UCSD-AML1 (cell line): Measurements from ENCODE around the gene NCS1.
"Not testable (repeated sequence)": the region's sequence is repeated elsewhere in the genome, so short reads cannot be mapped to it uniquely, and the experiment has no call there.

Source experiments
- DNase-seq: peaks from one replicate; lab custom pipeline; 2025; ENCODE audit not compliant: unreplicated experiment; lab: John Stamatoyannopoulos, UW

Gene NCS1

DNA sequence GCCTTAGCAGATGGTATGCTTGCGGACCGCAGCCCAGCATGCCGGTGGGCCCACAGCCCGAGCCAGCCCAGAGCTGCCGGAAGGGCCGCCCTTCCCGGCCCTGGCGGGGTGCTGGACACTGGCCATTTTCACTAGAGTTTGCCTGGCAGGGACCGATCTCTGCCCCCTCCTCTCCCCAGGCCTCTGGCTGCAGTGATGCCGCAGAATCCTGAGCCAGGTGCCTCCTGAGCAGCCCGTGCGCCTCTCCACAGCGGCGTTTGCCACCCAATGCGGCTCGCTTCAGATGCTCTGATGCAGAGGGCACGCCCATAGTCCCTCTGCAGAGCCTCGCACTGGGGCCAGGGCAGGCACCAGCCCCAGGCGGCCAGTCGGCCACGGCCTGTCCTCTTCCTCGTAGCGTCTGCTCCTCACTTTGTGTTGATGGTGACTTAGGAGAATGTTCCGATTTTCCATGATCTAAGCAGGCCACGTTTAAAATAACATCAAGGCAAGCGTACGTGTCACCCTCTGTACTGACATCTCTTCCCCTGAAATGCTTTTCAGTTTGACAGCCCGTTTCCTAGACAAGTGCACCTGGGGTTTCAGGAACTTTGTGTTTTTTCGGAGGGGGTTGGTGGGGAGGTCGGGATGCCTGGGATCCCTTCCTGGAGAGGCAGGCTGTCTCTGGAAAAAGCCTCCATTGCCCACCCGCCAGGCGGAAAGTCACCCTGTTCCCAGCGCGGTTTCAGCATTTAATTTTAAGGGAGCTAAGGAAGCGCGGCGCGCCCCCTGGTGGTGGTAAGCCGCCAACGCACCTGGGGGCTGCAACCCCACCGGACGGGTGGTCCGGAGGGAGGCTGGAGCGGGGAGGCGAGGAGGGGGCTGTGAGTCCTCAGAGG lies 63.6 kb downstream of the NCS1 start:
- DNase-seq, result peak; percentile 71

DNA sequence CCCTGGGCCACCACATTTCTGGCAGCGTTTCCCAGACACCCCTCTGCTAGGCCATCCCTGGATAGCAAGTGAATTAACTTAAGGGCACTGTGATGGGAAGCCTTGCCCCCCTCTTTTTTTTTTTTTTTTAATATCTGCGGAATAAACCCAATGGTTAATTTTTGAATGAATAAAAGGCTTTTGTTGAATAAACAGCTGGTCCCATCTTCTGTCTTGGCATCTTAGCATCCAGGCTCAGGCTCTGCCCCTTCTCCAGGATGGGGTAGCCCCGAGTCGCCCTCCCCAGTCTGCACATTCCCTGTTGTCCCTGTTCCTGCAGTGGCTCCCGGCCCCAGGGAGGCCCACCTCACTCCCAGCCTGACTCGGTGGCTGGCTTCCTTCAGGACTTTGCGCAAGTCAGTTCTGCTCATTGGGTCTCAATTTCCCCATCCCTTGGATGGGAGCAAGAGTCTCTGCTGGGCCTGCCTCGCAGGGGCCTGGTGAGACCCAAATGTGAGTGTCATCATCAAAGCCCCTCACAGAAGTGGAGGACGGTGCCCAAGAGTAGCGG lies 64.3 kb downstream of the NCS1 start:
- DNase-seq, result no peak

DNA sequence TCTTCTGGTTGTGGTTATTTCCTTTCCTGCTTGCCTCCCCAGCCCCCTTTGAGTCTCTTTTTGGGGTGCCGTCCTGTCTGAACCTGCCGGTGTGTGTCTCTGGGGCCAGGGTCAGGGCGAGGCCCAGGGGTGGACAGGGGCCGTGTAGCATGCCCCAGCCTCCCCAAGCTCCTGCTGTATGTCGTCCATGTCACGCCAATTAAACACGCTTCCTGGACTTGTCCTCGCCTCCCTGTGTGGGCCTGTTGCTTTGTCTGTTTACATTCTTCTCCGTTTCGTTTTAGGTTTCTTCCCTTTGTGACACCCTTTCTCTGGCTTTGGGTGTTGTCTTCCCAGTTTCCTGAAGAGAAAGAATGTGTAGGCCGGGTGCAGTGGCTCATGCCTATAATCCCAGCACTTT lies 64.9 kb downstream of the NCS1 start:
- no peak for DNase-seq

- DNase-seq, result no peak
Observed at GRCh38 chr9:130237763-130238524, 65.7 kb downstream of the NCS1 start.

DNA sequence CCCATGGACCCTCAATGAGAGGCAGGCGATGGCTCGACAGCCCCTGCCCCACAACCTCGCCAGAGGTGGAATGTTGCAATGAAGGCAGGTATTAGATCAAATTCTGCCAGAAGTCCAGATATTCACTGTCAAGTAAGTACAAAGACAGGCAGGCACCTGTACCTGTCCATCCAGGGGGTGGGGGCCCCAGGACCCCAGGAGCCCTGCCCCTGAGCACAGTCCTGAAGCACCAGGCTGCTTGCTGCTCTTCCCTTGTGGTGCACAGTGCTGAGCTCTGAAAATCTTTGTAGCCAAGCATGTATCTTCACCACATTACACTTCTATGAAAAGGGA lies 67.1 kb downstream of the NCS1 start:
- DNase-seq, result no peak

DNA sequence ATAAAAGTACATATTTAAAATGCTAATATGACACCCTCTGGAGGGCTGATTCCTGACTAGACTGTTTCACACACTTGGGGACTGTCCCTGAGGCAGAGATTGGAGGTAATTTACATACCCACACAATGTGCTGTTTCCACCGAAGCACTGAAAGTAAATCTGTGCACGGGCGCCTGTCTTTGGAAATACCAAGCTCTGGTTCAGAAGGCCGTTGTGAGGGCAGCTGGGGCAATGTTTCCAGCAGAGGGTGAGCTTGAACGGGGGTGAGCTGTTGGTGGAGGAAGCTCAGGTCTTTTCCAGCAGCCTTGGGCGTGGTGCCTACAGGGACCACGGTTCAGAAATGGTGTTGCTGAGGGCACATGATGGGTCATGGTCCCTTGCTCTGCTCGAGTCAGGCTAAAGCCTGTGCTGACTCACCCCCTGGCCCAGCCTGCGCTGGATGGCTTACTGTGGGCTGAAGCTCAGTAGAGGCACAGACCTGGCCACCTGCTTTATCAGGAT lies 67.6 kb downstream of the NCS1 start:
- DNase-seq, result no peak

DNA sequence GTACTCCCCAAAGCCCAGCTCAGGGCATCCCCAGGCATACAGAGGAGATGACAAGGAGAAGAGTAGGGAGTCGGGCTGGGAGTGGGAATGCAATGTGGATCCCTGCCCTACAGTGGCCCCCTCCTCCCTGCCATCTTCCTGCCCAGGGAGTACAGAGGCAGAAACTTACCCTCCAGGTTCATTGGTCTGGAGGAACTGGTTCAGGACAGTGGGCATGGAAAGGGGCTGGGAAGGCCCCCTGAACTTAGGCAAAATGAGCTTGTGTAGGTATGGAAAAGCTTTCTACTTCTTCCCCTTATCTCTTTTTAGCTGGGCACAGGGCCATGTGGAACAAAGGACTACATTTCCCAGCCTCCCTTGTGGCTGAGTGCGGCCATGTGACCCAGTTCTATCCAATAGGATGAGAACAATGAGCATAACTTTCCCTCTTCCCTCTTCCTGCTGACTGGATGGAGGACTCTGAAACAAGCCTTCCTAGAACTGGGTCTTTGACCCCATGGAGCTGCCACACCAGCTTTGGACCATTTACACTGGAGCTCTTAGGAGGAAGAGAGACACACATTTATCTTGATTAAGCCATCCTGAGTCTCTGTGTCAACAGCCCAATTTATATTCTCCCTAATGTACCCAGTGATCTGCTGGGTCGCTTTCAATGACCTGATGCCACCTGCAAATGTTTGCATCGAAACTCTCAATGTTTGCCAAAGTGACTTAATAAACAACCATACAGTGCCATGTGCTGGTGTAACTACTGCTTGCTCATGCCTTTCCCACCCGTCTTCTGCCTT lies 68.4 kb downstream of the NCS1 start:
- DNase-seq, result peak; percentile 51

- DNase-seq, result no peak
Observed at GRCh38 chr9:130241198-130241535, 69.0 kb downstream of the NCS1 start.

DNA sequence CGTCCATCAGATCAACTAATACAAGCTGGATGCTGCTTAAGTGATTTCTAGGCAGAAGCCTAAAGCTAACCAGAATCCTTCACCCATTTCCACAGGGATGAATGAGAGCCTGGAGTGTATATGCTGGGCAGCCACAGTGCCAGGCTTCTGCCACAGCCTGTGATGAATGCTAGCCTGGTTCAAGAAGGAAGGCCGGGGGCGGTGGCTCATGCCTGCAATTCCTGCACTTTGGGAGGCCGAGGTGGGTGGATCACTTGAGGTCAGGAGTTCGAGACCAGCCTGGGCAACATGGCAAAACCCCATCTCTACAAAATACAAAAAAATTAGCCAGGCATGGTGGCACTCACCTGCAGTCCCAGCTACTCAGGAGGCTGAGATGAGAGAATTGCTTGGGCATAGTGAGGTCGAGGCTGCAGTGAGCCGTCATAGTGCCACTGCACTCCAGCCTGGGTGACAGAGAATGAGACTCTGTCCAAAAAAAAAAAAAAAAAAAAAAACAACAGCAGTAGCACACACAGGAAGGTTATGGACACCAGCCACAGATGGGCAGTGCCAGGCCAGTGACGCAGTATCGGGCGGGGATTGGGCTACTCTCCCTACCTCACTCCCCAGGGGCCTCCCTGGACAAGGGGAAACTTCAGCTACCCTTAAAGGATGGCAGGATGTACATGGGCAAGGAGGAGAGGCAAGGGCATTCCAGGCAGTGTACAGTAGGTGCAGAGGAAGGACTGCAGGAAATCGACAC lies 70.2 kb downstream of the NCS1 start:
- no peak for DNase-seq

DNA sequence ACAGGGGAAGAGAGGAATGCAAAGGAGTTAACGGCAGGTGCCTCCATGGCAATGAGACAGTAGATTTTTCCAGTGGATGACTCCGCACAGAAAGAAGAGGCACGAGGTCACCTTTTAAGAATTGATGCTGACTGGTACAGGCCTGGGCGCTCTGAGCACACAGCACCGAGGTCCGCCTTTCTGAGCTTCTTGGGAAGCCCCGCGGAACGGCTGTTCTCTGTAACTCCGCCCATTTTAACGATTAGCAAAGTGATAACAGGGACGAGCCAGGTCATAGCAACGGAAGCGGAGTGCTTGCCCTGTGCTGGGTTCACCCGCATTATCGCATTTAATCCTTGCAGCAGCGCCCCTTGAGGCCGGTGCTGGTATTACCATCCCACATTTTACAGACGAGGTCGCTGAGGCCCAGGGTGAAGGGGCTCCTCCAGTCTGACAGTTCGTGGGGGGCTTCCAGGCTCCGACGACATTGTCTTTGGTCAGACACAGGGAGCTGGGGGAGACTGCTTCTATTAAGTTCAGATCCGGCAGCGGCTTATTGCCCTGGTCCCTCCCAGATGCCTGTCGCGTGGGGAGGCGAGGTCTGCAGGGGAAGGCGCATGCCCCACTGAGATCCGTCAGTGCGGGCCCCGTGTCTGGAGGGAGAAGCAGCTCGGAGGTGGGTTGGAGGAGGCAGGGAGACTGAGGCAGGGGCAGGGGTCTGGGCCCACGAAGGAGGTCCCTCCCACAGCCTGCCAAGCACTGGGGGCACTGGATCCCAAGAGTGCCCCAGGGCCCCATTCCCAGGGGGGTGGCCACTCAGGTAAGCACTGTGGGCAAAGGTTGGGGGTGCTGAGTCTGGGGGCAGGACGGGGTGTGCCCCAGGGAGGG lies 71.0 kb downstream of the NCS1 start:
- DNase-seq, result peak; percentile 60

DNA sequence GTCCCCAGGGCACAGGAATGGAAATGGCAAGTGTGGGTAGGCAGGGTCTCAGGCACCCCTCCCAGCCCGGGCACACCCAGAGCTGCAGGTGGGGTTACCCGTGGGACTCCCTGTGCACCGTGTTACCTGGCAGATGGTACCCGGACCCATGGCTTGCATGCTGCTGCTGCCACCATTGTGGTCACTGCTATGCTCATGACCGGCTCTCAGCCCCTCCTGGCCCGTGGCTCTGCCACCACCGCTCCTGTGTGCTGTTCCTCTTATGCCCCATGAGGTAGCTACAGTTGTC lies 71.6 kb downstream of the NCS1 start:
- no peak for DNase-seq

DNA sequence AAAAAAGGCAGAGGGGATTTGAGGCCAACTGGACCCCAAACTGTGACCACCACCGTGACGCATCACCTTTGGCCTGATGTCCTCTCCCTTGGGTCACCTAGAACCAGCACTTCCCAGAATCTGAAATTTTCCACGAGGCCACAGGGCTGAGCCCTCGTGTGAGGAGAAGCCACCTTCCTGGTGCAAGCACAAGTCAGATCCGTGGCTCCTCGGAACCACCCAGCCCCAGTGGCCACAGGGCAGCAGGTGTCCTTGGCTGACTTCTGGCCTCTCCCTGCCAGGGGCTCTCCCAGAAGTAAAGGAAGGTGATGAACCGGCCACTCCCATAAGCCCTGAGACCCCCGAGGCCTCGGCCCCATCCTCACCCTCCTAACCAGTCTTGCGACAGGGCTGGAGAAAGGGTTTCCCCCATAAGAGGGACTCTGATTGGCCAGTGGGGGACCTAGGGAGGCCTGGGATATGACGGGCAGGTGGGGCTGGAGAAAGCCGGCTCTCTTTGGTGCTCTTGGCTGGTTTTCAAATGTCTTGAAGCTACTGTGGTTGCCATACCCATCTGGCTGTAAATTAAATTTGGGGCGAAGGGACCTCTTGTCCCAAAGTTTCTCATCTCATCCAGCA lies 72.5 kb downstream of the NCS1 start:
- no peak for DNase-seq

DNA sequence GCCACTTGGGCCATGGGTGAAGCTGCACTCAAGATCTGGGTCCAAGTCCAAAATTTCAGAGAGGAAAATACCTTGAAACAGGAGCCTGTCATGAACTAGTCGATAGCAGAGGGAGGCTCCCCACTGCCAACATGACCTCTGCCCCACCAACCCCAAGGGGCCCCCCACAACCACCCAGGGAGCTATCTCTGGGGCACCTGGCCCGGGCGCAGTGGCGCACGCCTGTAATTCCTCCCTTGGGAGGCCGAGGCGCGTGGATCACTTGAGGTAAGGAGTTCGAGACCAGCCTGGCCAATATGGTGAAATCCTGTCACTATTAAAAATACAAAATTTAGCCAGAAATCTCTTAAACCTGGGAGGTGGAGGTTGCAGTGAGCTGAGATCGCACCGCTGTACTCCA lies 73.3 kb downstream of the NCS1 start:
- DNase-seq, result no peak

- no peak for DNase-seq
Observed at GRCh38 chr9:130246126-130246525, 73.9 kb downstream of the NCS1 start.

DNA sequence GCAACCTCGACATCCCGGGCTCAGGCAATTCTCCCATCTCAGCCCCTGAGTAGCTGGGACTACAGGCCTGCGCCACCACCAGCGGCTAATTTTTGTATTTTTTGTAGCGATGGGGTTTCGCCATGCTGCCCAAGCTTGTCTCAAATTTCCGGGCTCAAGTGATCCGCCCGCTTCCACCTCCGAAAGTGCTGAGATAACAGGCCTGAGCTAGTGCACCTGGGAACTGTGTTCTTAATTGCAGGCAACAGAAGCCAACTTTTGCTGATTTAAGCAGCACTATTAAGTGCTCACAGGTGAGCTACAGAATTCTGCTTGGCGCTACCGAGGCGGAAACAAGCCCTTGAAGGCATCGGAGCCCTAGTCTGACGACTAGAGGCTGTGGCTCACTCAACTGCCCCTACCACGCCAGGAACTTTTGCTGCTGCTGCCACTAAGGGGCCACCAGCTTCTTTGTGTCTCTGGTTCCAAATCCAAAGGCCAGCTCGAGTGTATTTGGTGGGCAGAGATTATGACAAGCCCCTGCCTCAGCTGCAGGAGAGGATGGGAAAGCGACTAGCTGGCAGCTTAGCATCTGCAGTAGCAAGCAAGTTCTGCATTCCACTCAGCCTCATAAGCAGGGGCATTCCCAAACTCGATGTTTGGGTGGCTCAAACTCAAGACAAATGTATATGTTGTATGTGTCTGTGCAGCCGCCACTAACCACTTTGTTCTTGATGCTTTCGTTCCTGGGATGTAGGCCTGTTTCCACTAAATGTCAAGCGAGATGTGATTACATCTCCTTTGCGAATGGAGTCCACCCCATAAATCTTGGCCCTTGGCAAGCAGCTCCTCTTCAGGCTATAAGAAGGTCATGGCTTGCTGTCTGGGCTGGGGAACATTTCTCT lies 82.8 kb downstream of the NCS1 start:
- DNase-seq, result no peak

DNA sequence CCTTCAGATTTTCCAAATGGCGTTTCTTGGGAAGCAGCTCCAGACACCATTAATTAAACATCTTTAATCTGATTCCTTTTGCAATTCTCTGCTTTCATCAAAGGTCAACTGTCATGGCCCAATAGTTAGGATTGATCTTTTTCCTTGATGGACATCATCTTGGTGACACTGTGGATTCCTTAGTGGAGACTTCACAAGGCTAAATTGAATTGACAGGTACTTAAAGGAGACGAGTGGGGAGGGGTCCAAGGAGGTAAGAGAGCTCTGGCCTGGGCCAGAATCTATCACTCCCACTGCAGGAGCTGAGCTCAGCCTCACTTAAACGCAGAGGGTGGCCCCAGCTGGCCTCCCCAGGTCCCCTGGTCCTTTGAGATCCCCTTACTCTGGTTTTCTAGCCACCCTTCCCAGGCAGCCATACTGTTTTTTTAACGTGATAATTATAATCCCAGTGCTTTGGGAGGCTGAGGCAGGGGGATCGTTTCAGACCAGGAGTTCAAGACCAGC lies 83.5 kb downstream of the NCS1 start:
- DNase-seq, result no peak

DNA sequence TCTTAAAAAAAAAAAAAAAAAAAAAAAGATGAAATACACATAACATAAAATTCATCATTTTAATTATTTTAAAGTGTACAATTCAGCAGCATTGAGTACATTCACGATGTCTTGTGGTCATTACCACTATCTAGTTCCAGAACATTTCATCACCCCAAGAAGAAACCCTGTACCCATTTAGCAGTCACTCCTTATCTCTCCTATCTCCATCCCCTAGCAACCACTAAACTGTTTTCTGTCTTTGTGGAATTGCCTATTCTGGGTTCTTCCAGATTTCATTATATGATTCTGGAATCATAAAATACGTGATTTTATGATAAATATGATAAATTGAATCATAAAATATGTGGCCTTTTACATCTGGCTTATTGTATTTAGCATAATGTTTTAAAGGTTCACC lies 84.4 kb downstream of the NCS1 start:
- DNase-seq, result no peak

- DNase-seq, result not testable (repeated sequence)
Observed at GRCh38 chr9:130258137-130258536, 85.9 kb downstream of the NCS1 start.
